ENCODE measurements around the gene LRRC7.
"Not testable (repeated sequence)": the region's sequence is repeated elsewhere in the genome, so short reads cannot be mapped to it uniquely, and the experiment has no call there.

The LRRC7 gene

GRCh38 chr1:69787151-69787550 lies 219.4 kb downstream of the LRRC7 start:
- no peak for DNase-seq

GRCh38 chr1:69791311-69791710 lies 223.6 kb downstream of the LRRC7 start:
- no peak for DNase-seq

- DNase-seq, result no peak
Observed at GRCh38 chr1:69794831-69795230, 227.1 kb downstream of the LRRC7 start.

- no peak for DNase-seq
Observed at GRCh38 chr1:69814926-69815325, 247.2 kb downstream of the LRRC7 start.

- no peak for DNase-seq
Observed at GRCh38 chr1:69824932-69825331, 257.2 kb downstream of the LRRC7 start.

GRCh38 chr1:69827732-69828131 lies 260.0 kb downstream of the LRRC7 start:
- no peak for DNase-seq

- no peak for DNase-seq
Observed at GRCh38 chr1:69833536-69833935, 265.8 kb downstream of the LRRC7 start.

- DNase-seq, result no peak
Observed at GRCh38 chr1:69834336-69834735, 266.6 kb downstream of the LRRC7 start.

- DNase-seq, result no peak
Observed at GRCh38 chr1:69835955-69836354, 268.2 kb downstream of the LRRC7 start.

- DNase-seq, result no peak
Observed at GRCh38 chr1:69836971-69837636, 269.4 kb downstream of the LRRC7 start.

- DNase-seq, result no peak
Observed at GRCh38 chr1:69842326-69842725, 274.6 kb downstream of the LRRC7 start.

- DNase-seq, result no peak
Observed at GRCh38 chr1:69845655-69846054, 277.9 kb downstream of the LRRC7 start.

- DNase-seq, result no peak
Observed at GRCh38 chr1:69846267-69846666, 278.5 kb downstream of the LRRC7 start.

- DNase-seq, result no peak
Observed at GRCh38 chr1:69847670-69848069, 279.9 kb downstream of the LRRC7 start.

- DNase-seq, result no peak
Observed at GRCh38 chr1:69852151-69852550, 284.4 kb downstream of the LRRC7 start.

- DNase-seq, result no peak
Observed at GRCh38 chr1:69852706-69853105, 285.0 kb downstream of the LRRC7 start.

GRCh38 chr1:69858534-69858933 lies 290.8 kb downstream of the LRRC7 start:
- DNase-seq, result no peak

- DNase-seq, result no peak
Observed at GRCh38 chr1:69861641-69862040, 293.9 kb downstream of the LRRC7 start.

GRCh38 chr1:69862906-69863305 lies 295.2 kb downstream of the LRRC7 start:
- DNase-seq, result no peak

- no peak for DNase-seq
Observed at GRCh38 chr1:69863704-69864103, 296.0 kb downstream of the LRRC7 start.

GRCh38 chr1:69871412-69871811 lies 303.7 kb downstream of the LRRC7 start:
- DNase-seq, result no peak

- DNase-seq, result no peak
Observed at GRCh38 chr1:69878338-69878737, 310.6 kb downstream of the LRRC7 start.

GRCh38 chr1:69888016-69888415 lies 320.3 kb downstream of the LRRC7 start:
- not testable (repeated sequence) for DNase-seq

- DNase-seq, result no peak
Observed at GRCh38 chr1:69888657-69889056, 320.9 kb downstream of the LRRC7 start.

GRCh38 chr1:69898403-69898947 lies 330.8 kb downstream of the LRRC7 start:
- no peak for DNase-seq

Measured in activated CD8-positive, alpha-beta memory T cell treated with anti-CD3 and anti-CD28 coated beads for 24 hours (primary cell).